Measurements from ENCODE around the gene PLEKHG3.

DNA sequence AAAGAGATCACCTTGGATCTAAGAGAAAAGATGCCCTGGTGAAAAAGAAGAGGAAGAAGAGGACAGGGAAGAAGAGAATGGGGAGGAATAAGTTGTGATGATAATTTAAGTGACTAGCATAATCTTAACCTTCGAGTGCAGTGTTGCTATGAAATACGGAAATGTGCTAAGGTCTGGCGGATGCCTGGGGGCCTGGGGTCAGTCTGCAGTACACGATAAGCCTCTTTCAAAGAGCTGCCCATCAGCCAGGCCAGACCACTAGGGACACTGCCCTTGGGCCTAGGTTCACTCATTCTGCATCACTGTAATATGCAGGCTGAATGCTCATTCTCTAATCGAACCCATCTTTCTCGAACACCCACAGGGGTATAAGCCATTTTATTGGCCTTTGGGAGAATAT, 83.4 kb downstream of the PLEKHG3 start:
- no peak for TF ChIP-seq POLR2AphosphoS5 (IDR thresholded peaks at IDR 0.05; ENCODE audit: borderline replicate concordance, low read depth, low read length)
- TF ChIP-seq EZH2 (IDR thresholded peaks at IDR 0.05), result no peak

All from SK-N-MC (cell line).